GM11168 (cell line): ENCODE data around the gene MED13L.

Experiments used
- in situ Hi-C: fragments of 300-500 bp; cut with MboI; formaldehyde crosslinking; loops from one replicate; pipeline ENCODE4 v1.12.0; 2022; ENCODE audit warnings: low sequenced_read_pairs; ENCODE audit not compliant: unreplicated experiment

MED13L gene

GRCh38 chr12:116113398-116114130 lies 163.9 kb downstream of the MED13L start:
- in situ Hi-C loops = no loop called here

DNA sequence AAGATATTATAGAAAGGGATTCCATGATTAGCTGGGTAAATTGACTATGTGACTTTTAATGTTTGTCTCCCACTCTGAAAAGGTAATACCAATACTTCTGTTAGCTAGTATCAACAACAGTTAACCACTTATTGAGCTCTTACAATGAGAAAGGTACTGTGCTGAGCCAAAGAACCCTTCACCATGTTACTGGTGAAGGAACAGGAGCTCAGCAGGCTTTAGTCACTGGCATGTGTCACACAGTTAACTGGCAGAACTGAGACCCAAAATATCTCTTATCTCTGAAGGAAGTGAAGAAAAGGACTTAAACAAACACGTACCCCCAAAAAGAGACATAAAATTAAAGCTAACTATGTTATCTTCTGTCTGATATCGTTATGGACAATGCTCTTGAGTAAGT lies 170.6 kb downstream of the MED13L start:
- in situ Hi-C loops = no loop called here

DNA sequence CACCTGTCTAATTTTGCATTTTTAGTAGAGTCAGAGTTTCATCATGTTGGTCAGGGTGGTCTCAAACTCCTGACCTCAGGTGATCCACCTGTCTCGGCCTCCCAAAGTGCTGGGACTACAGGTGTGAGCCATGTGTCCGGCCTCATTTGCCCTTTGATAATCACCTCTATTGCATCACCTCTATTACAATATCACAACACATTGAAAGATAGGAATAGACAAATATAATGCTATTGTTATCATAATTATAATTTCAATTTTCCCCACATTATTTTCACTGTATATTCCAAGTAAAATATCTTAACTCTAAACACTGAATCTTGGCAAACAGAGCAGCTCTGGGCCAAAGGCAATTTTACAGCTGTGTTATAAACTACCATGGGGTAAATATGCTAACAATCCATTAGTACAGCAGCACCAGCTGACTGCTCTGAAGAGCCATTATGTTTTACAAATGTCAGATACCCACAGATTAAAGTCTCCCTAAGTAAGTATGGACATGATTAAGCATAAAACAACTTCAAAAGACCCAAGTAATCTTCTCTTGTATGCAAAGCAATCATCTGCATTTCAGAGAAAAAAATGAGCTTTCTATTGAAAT lies 173.2 kb downstream of the MED13L start:
- in situ Hi-C loops = no loop called here

DNA sequence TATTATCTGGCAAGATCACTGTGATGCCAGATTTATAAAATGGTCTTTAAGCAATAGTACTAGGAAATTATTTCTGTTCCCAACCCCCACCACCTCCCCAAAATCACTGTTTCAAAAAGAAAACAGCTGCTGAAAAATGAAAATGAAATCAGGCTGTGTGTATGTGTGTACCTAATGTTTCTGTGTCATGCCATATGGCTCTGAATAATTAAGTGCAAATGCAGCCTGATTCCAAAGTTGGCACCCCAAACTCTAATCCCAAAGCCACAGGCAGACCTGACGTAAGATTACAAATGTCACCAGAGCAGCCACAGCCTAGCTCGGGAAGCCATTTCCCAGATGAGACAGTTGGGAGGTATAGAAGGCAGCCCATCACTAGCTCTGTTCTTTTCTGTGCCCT lies 175.5 kb downstream of the MED13L start:
- in situ Hi-C loops = no loop called here

DNA sequence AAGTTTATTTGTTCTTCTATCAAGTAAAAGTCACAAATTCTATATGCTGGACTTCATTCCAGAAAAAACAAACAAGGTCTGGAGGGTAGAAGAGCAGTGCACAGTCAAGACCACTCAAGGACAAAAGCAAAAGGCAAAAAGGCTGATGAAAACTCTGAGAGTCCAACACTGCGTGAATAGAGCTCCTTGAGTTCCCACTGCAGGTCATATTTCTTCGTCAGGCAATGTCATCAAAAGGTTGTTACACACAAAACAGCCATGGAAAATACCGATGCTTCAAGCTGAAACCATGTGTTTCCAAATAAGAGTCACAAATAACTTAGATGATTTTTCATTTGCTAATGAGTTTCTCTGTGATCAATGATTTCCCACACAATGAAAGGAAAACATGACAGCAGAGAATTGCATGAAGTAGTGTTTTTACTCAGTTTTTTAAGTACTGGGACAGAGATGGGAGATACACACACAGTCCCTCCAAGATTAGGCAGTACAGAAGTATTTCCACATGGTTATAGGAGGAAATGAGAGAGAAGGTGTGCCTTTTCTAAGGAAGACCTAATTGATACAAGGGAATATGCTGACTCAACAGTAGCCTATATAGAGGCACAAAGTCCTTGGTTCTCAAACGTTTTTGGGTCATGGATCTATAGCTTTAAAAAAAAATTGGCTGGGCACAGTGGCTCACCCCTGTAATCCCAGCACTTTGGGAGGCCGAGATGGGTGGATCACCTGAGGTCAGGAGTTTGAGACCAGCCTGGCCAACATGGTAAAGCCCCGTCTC lies 177.7 kb downstream of the MED13L start:
- in situ Hi-C loops = no loop called here

DNA sequence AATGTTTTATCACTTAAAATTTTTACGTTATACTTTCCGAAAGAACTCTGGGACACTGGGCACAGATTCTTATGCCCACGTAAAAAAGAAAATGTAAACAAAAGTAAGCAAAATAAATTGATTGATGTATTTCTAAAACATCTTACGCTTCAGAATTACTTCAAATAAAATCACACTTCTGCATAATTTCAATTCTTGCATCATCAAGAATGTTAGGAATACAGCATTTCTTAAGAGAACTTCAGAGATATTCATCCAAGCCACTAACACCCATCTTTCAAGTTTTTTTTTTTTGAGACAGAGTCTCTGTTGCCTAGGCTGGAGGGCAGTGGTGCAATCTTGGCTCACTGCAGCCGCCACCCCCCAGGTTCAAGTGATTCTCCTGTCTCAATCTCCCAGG lies 180.6 kb downstream of the MED13L start:
- in situ Hi-C loops = no loop called here

- in situ Hi-C loops = no loop called here
Measured at GRCh38 chr12:116094475-116094874, 183.0 kb downstream of the MED13L start.

GRCh38 chr12:116093915-116094314 lies 183.6 kb downstream of the MED13L start:
- in situ Hi-C loops = no loop called here

- in situ Hi-C loops = no loop called here
Measured at GRCh38 chr12:116092776-116093175, 184.7 kb downstream of the MED13L start.

GRCh38 chr12:116092162-116092561 lies 185.3 kb downstream of the MED13L start:
- in situ Hi-C loops = no loop called here

GRCh38 chr12:116091579-116091978 lies 185.9 kb downstream of the MED13L start:
- in situ Hi-C loops = no loop called here

DNA sequence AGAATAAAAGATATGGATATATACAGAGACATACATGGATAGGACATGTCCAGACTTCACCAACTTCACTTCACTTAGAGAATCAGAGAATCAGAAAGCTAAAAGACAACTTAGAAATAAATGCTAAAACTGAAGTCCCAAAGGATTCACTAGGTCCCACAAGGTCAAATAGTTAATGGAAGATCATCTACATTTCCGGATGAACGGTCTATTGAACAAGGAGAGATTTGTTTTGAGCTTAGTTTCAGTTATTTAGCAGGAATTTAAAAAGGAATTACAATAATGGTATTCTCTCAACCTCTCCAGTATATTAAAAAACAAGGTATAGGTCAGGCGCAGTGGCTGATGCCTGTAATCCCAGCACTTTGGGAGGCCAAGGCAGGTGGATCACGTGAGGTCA lies 187.0 kb downstream of the MED13L start:
- in situ Hi-C loops = no loop called here

DNA sequence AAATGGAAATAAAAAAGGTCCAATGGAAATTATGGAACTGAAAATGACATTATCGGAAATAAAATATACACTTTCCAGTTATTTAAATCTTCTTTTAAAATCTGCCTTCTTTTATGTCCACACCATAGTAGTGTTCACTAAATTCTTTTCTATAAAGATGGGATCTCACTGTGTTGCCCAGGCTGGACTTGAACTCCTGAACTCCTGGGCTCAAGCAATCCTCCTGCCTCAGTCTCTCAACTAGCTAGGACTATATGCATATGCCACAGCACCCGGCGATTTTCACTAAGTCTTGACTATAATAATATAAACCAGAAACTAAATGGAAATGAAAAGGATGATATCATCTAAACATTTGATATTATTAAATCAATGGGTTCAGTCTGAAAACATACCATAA lies 188.4 kb downstream of the MED13L start:
- in situ Hi-C loops = loop anchor here (10.0 kb wide), 1 partner anchor 96 kb away; no protein-coding TSS in a partner anchor

GRCh38 chr12:116087962-116088361 lies 189.5 kb downstream of the MED13L start:
- in situ Hi-C loops = loop anchor here (10.0 kb wide), 1 partner anchor 97 kb away; no protein-coding TSS in a partner anchor

DNA sequence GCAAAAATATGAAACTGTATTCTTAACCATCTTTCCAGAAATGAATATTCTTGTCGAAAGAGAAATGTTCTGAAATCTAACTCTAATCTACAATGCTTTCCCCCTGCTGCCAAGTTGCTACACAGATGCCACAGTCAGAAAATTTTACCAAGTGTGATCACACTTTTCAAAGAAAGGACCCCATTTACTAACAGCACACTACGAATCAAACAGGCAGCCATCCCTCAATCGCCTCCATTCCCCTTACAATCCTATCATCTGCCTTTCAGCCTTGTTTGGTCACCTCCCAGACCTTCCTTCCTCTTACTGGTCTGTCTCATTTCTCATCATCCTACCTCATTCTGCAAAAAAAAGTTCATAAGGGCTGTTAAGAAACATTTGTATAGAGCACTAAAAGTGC lies 190.1 kb downstream of the MED13L start:
- in situ Hi-C loops = loop anchor here (10.0 kb wide), 1 partner anchor 97 kb away; no protein-coding TSS in a partner anchor

DNA sequence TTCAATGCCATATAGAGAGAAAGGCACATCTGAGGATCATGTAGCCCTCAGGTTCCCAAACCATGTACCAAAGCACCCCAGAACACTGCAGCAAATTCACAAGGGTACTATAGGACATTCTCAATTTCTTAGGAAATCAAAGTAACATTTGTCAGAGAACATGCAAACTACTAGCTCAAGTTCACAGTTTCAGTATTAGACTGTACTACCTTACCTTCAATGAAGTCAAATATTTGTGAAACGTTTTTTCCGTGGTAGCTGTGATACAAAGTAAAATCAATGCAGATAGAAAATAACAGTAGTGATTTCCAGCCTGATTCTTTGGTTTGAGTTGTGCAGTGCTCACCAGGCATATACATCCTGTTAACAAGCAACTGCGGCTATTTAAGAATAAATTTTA lies 197.1 kb downstream of the MED13L start:
- in situ Hi-C loops = loop anchor here (10.0 kb wide), 1 partner anchor 104 kb away; no protein-coding TSS in a partner anchor

- in situ Hi-C loops = no loop called here
Measured at GRCh38 chr12:116078396-116078795, 199.1 kb downstream of the MED13L start.

DNA sequence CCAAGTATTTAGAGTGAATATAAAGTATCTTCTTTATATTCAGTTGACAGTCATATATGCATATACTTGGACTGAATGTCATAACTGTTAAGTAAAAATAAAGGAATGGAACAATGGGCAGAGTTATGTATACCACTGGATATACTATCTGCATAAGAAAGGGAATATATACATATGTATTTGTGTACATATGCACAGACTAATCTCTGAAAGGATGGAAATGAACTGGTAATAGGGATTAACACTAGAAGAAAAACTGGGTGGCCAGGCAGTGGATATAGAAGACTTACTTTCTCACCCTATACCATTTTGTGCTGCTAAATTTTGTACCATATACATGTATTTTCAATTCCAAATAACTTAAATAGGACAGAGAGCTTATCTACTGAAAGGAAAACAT lies 200.1 kb downstream of the MED13L start:
- in situ Hi-C loops = no loop called here

DNA sequence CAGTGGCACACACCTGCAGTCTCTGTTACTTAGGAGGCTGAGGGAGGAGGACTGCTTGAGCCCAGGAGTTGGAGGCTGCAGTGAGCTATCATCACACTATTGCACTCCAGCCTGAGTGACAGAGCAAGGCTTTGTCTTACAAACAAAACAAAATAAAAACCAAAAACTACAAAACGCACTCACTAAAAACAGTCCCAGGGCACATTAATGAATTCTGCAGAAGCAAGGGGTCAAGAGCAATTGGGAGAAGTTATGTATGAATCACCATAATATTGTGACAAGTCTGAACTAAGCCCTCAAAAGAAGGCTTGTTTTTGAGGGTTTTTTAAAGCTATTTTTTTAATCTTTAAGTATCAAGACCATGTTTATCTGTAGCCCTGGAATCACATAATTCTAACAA lies 201.1 kb downstream of the MED13L start:
- in situ Hi-C loops = no loop called here

DNA sequence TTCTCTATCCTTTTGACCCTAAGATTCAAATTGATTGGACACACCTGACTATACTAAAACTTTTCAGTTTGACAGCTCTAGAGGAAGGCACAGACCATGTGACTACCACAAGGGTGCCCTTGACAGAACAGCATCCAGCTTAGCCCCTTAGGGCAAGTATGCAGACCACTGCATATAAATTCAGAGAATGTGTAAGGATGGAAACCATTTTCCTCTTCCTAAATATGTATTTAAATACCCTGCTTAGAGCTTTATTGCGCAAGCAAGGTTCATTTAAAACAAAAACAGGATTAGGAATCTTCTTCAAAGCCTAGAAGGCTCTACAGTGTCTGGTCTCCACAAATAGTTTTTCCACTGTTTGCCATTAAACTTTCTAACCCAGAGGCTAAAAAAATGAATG lies 202.8 kb downstream of the MED13L start:
- in situ Hi-C loops = no loop called here
